22Rv1 (cell line): ENCODE measurements around the gene KDM4C.

Experiments used
- ZFX ChIP-seq: fragments of 450-650 bp; IDR thresholded peaks from 2 replicates; pipeline ENCODE4 v1.6.1; 2017; ENCODE audit warnings: antibody characterized with exemption, borderline replicate concordance
- TF ChIP-seq, protein P1 (sequence below): fragments of 450-650 bp; IDR thresholded peaks from 2 replicates; pipeline ENCODE4 v1.5.1; 2017; ENCODE audit warnings: mild to moderate bottlenecking

DNA sequence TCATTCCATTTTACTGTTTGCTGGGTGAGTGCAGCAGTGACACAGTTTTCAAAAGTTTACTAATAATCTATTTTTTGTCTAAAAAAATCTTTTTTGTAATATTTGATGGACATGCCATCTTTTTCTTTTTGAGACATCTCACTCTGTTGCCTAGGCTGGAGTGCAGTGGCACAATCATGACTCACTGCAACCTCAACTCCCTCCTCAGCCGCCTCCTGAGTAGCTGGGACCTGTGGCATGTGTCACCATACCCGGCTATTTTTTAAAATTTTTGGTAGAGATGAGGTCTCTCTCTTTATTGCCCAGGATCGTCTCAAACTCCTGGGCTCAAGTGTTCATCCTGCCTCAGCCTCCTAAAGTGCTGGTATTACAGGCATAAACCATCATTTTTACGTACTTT is 86.0 kb downstream of the KDM4C start:
- TF ChIP-seq, protein P1, sequence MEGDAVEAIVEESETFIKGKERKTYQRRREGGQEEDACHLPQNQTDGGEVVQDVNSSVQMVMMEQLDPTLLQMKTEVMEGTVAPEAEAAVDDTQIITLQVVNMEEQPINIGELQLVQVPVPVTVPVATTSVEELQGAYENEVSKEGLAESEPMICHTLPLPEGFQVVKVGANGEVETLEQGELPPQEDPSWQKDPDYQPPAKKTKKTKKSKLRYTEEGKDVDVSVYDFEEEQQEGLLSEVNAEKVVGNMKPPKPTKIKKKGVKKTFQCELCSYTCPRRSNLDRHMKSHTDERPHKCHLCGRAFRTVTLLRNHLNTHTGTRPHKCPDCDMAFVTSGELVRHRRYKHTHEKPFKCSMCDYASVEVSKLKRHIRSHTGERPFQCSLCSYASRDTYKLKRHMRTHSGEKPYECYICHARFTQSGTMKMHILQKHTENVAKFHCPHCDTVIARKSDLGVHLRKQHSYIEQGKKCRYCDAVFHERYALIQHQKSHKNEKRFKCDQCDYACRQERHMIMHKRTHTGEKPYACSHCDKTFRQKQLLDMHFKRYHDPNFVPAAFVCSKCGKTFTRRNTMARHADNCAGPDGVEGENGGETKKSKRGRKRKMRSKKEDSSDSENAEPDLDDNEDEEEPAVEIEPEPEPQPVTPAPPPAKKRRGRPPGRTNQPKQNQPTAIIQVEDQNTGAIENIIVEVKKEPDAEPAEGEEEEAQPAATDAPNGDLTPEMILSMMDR, result no peak
- TF ChIP-seq ZFX, result no peak
